ENCODE results near the gene ITGB4. TPM values are rescaled to one million over a fixed set of nuclear protein-coding genes. Genes with fewer than 3 reads are reported as not detected.

The ITGB4 gene
- total and polyA plus RNA-seq, 9 donors, result 3.3 to 55.6 (median 12.8) TPM

- WGBS, 3 donors, result 89 to 91% (median 91%) methylated on average over 8 to 9 of the region's 9 CpGs
- no peaks in the 10 kb centered on the region for H3K9me3 ChIP-seq
- DNase-seq, result no peak
- no peaks in the 10 kb centered on the region for H3K27me3 ChIP-seq
- H3K4me1 ChIP-seq (ENCODE audit: insufficient read depth), result no peaks in the 10 kb centered on the region
- no peak overlapping the region for H3K4me3 ChIP-seq
- TF ChIP-seq POLR2A (IDR thresholded peaks at IDR 0.05) (no peak), EP300 (IDR thresholded peaks at IDR 0.05) (no peak)
- TF ChIP-seq, protein P1, sequence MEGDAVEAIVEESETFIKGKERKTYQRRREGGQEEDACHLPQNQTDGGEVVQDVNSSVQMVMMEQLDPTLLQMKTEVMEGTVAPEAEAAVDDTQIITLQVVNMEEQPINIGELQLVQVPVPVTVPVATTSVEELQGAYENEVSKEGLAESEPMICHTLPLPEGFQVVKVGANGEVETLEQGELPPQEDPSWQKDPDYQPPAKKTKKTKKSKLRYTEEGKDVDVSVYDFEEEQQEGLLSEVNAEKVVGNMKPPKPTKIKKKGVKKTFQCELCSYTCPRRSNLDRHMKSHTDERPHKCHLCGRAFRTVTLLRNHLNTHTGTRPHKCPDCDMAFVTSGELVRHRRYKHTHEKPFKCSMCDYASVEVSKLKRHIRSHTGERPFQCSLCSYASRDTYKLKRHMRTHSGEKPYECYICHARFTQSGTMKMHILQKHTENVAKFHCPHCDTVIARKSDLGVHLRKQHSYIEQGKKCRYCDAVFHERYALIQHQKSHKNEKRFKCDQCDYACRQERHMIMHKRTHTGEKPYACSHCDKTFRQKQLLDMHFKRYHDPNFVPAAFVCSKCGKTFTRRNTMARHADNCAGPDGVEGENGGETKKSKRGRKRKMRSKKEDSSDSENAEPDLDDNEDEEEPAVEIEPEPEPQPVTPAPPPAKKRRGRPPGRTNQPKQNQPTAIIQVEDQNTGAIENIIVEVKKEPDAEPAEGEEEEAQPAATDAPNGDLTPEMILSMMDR (IDR thresholded peaks at IDR 0.05), result no peak
- intact Hi-C loops (cut with DNase I), result no loop called here
- no peak overlapping the region for H3K27ac ChIP-seq
- H3K36me3 ChIP-seq, result no peaks in the 10 kb centered on the region
These were observed 17.7 kb upstream of the ITGB4 start for GRCh38 chr17:75703591-75703990.

DNA sequence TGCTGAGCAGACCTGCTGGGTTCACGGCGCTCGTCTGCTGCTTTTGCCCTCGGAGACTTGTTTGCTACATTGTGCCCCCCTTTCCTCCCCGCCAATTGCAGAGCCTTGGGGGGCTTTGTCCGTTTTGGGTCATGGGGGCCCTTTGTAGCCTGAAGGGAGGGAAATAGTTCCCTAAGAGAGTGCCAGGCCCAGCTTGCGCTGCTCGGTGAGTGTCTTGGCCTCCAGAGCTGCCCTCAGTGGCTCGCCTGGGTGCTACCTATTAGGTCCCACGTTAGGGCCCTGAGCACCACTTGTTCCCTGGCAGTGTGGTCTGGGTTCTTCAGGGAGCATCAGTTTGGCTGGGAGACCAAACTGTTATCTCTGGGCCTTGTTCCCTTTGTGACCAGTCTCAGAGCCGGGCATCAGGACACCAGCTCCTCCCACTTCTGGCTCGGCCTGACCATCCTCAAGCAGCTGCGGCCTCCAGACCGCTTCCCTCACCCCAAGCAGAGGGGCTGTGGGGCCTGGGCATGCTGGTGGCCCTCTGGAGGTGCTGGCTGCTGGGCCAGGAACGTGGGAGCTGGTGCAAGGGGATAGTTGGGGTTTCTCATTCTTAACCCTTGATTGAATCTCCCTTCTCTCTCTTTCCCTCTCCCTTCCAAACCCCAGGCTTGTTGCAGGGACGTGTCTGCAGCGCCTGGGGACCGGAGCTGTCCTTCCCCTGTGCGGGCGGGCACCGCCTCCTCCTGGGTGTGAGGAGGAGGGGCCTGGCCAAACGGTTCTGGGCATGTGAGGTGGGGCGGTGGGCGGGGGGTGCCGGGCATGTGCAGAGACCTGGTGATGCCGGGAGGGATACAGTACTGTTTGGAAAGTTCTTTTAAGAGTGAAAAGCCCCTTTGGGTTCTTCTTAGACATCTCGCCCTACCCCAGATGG lies 16.0 kb upstream of the ITGB4 start:
- whole genome bisulfite sequencing, 3 donors, result 74 to 81% (median 79%) methylated on average over 27 of the region's 27 CpGs
- Histone ChIP-seq H3K4me3 (no peak overlapping the region), H3K27ac (no peak overlapping the region), H3K36me3 (no peaks in the 10 kb centered on the region), H3K27me3 (no peaks in the 10 kb centered on the region), H3K9me3 (no peaks in the 10 kb centered on the region), H3K4me1 (ENCODE audit: insufficient read depth) (no peaks in the 10 kb centered on the region)
- TF ChIP-seq POLR2A (IDR thresholded peaks at IDR 0.05) (no peak), EP300 (IDR thresholded peaks at IDR 0.05) (no peak)
- TF ChIP-seq, protein P1 (IDR thresholded peaks at IDR 0.05), result no peak
- intact Hi-C loops (cut with DNase I), result no loop called here
- no peak for DNase-seq

DNA sequence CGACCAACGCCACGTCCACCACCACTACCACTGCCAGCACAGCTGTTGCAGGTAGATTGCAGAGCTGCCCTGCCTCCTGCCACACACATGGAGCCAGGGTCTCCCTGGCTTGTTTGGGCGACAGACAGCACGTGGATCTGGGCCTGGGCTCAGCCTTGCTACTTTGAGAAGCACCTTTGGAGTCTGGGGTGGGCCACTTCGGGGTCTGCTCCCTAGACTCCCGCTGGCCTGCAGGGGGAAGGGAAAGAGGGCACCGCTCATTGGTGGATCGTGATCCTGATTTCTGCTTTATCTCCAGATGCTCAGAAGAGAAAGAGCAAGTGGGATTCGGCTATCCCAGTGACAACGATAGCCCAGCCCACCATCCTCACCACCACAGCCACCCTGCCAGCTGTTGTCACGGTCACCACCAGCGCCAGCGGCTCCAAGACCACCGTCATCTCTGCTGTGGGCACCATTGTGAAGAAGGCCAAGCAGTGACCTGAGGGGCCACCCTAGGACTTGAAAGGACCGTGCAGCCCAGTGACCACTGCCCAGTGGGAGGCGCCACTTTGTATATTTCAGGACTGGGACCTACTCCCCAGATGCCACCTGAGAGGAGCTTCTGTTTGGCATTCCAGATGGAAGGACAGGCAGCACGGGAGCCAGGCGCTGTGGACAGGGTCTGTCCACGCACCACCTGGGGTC lies 15.1 kb upstream of the ITGB4 start:
- no peak overlapping the region for H3K27ac ChIP-seq
- H3K4me3 ChIP-seq, result no peak overlapping the region
- no peaks in the 10 kb centered on the region for H3K4me1 ChIP-seq (ENCODE audit: insufficient read depth)
- intact Hi-C loops (cut with DNase I), result no loop called here
- no peaks in the 10 kb centered on the region for H3K9me3 ChIP-seq
- H3K27me3 ChIP-seq, result no peaks in the 10 kb centered on the region
- DNase-seq, result no peak
- TF ChIP-seq, protein P1 (IDR thresholded peaks at IDR 0.05), result no peak
- no peak for TF ChIP-seq POLR2A (IDR thresholded peaks at IDR 0.05)
- no peak for TF ChIP-seq EP300 (IDR thresholded peaks at IDR 0.05)
- no peaks in the 10 kb centered on the region for H3K36me3 ChIP-seq
- 82 to 90% (median 86%) methylated on average over 20 of the region's 20 CpGs for WGBS, 3 donors

DNA sequence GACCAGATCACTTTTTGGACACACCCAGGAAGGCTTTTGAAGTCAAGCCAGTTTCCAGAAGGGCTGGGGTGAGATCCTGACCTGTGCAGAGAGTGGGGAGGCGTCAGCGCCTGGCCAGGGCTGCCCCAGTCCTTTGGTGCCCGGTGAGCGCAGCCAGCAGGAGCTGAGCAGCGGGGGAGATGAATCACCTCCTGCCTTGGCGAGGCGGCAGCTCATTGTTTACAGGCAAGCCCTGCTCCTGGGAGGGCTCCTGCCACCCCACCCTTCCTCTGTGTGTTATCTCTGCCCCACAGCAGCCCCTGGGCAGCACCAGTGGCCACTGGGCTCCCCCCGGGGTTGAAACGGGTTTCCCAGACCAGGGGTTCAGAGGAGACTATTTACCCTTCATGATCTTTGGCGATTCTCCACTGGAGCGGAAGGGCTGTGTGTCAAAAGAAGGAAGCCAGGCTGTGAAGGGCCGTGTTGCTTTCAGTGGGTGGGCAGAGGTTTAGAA lies 14.1 kb upstream of the ITGB4 start:
- TF ChIP-seq POLR2A (IDR thresholded peaks at IDR 0.05) (no peak), EP300 (IDR thresholded peaks at IDR 0.05) (no peak)
- TF ChIP-seq, protein P1 (IDR thresholded peaks at IDR 0.05), result no peak
- no peaks in the 10 kb centered on the region for H3K27me3 ChIP-seq
- intact Hi-C loops (cut with DNase I), result no loop called here
- peak in 1 of 5 donors; percentile 47 for DNase-seq
- 76 to 84% (median 78%) methylated on average over 12 of the region's 12 CpGs for WGBS, 3 donors
- H3K4me3 ChIP-seq, result no peak overlapping the region
- H3K27ac ChIP-seq, result no peak overlapping the region
- no peaks in the 10 kb centered on the region for H3K36me3 ChIP-seq
- no peaks in the 10 kb centered on the region for H3K9me3 ChIP-seq
- H3K4me1 ChIP-seq (ENCODE audit: insufficient read depth), result no peaks in the 10 kb centered on the region

Measured in ovary (tissue), 9 donors.